Naive B cell (primary cell): ENCODE data around the gene TACC2. TPM values are rescaled to one million over a fixed set of nuclear protein-coding genes. Genes with fewer than 3 reads are reported as not detected.
"Not testable (repeated sequence)": the region's sequence is repeated elsewhere in the genome, so short reads cannot be mapped to it uniquely, and the experiment has no call there.

Experiments used
- ATAC-seq, 2 donors: fragments of 150-1000 bp; cut with Tn5 transposase; 2 replicates each; pipeline ENCODE4 v1.10.0; 2021; ENCODE audit warnings: low read depth in 2 of 2, mild to moderate bottlenecking in 2 of 2, moderate library complexity in 2 of 2
- DNase-seq: peaks from one replicate; pipeline ENCODE4 v3.0.0; 2022
- H3K27ac Mint-ChIP-seq, 6 donors: one replicate each; pipeline ENCODE4 v1.8.0; 2020 to 2022; ENCODE audit warnings: mild to moderate bottlenecking in 6 of 6, mixed read lengths in 6 of 6, moderate library complexity in 5 of 6, inconsistent platforms in 2 of 6
- H3K27me3 Mint-ChIP-seq, 3 donors: one replicate each; pipeline ENCODE4 v1.8.0; 2021 to 2022; ENCODE audit warnings: mixed read lengths in 3 of 3, mild to moderate bottlenecking in 1 of 3
- H3K36me3 Mint-ChIP-seq, 2 donors: one replicate each; pipeline ENCODE4 v1.8.0; 2020 to 2022; ENCODE audit warnings: mixed read lengths in 2 of 2, inconsistent platforms in 1 of 2, mild to moderate bottlenecking in 1 of 2
- H3K4me1 Mint-ChIP-seq, 3 donors: one replicate each; pipeline ENCODE4 v1.8.0; 2020 to 2022; ENCODE audit warnings: mixed read lengths in 3 of 3, inconsistent platforms in 1 of 3, mild to moderate bottlenecking in 1 of 3, moderate library complexity in 1 of 3
- H3K4me3 Mint-ChIP-seq, 8 donors: one replicate each; pipeline ENCODE4 v1.8.0; 2020 to 2022; ENCODE audit warnings: mild to moderate bottlenecking in 8 of 8, mixed read lengths in 8 of 8, moderate library complexity in 8 of 8, inconsistent platforms in 2 of 8
- H3K9me3 Mint-ChIP-seq, 7 donors: one replicate each; pipeline ENCODE4 v1.8.0; 2020 to 2022; ENCODE audit warnings: mixed read lengths in 7 of 7, mild to moderate bottlenecking in 5 of 7, inconsistent platforms in 2 of 7, moderate library complexity in 1 of 7
- polyA plus RNA-seq, 6 donors: library from polyadenylated mRNA; unstranded; fragments of 300-500 nt; fragmentation: Illumina TruSeq; gene quantifications; one replicate each; pipeline ENCODE4 v1.2.3, GENCODE V29; 2021; ENCODE audit warnings: low read depth in 6 of 6

TACC2 gene
- polyA plus RNA-seq, 6 donors from 2014 or later: not detected

- DNase-seq (no peak), ATAC-seq (no peak)
- Mint-ChIP-seq H3K27ac (no peak overlapping the region), H3K4me3 (peak overlapping the region in 1 of 8 donors; percentile 16), H3K9me3 (no peaks in the 10 kb centered on the region), H3K27me3 (no peaks in the 10 kb centered on the region), H3K4me1 (no peaks in the 10 kb centered on the region), H3K36me3 (no peaks in the 10 kb centered on the region)
These were observed 96.5 kb downstream of the TACC2 start for GRCh38 chr10:122085423-122085911.

GRCh38 chr10:122086416-122087240, 97.7 kb downstream of the TACC2 start:
- Mint-ChIP-seq H3K4me3 (no peak overlapping the region), H3K27me3 (no peaks in the 10 kb centered on the region), H3K36me3 (no peaks in the 10 kb centered on the region), H3K27ac (no peak overlapping the region), H3K9me3 (no peaks in the 10 kb centered on the region), H3K4me1 (no peaks in the 10 kb centered on the region)
- no peak for DNase-seq
- ATAC-seq: no peak

GRCh38 chr10:122087436-122087835, 98.5 kb downstream of the TACC2 start:
- Mint-ChIP-seq H3K27ac (no peak overlapping the region), H3K4me1 (no peaks in the 10 kb centered on the region), H3K36me3 (no peaks in the 10 kb centered on the region), H3K9me3 (no peaks in the 10 kb centered on the region), H3K27me3 (no peaks in the 10 kb centered on the region), H3K4me3 (no peak overlapping the region)
- no peak for ATAC-seq
- no peak for DNase-seq

- no peaks in the 10 kb centered on the region for H3K9me3 Mint-ChIP-seq
- ATAC-seq (no peak), DNase-seq (no peak)
- no peak overlapping the region for H3K27ac Mint-ChIP-seq
- H3K4me1 Mint-ChIP-seq: no peaks in the 10 kb centered on the region
- no peaks in the 10 kb centered on the region for H3K36me3 Mint-ChIP-seq
- H3K4me3 Mint-ChIP-seq: no peak overlapping the region
- H3K27me3 Mint-ChIP-seq: peaks cover 0 to 5% (median 3%) of the 10 kb centered on the region in 3 donors
These were observed 100.5 kb downstream of the TACC2 start for GRCh38 chr10:122089311-122090017.

- H3K4me1 Mint-ChIP-seq: no peaks in the 10 kb centered on the region
- ATAC-seq: no peak
- H3K27me3 Mint-ChIP-seq: peaks cover 0 to 5% (median 3%) of the 10 kb centered on the region in 3 donors
- H3K27ac Mint-ChIP-seq: no peak overlapping the region
- H3K4me3 Mint-ChIP-seq: no peak overlapping the region
- DNase-seq: no peak
- no peaks in the 10 kb centered on the region for H3K36me3 Mint-ChIP-seq
- H3K9me3 Mint-ChIP-seq: no peaks in the 10 kb centered on the region
These were observed 102.8 kb downstream of the TACC2 start for GRCh38 chr10:122091722-122092121.

- Mint-ChIP-seq H3K4me1 (no peaks in the 10 kb centered on the region), H3K27ac (no peak overlapping the region), H3K27me3 (peaks cover 3 to 8% (median 5%) of the 10 kb centered on the region in 3 donors), H3K36me3 (no peaks in the 10 kb centered on the region), H3K4me3 (no peak overlapping the region), H3K9me3 (peaks cover 0 to 4% (median 0%) of the 10 kb centered on the region in 7 donors)
- ATAC-seq: no peak
- no peak for DNase-seq
These were observed 104.1 kb downstream of the TACC2 start for GRCh38 chr10:122093076-122093475.

- not testable (repeated sequence) for H3K27me3 Mint-ChIP-seq, H3K9me3 Mint-ChIP-seq, H3K27ac Mint-ChIP-seq, H3K4me1 Mint-ChIP-seq, ATAC-seq, DNase-seq, H3K36me3 Mint-ChIP-seq, H3K4me3 Mint-ChIP-seq
These were observed 107.2 kb downstream of the TACC2 start for GRCh38 chr10:122096181-122096580.

- no peaks in the 10 kb centered on the region for H3K4me1 Mint-ChIP-seq
- H3K27ac Mint-ChIP-seq: no peak overlapping the region
- H3K4me3 Mint-ChIP-seq: no peak overlapping the region
- DNase-seq (no peak), ATAC-seq (no peak)
- H3K9me3 Mint-ChIP-seq: peaks cover 0 to 4% (median 0%) of the 10 kb centered on the region in 7 donors
- H3K27me3 Mint-ChIP-seq: peaks cover 3 to 8% (median 5%) of the 10 kb centered on the region in 3 donors
- no peaks in the 10 kb centered on the region for H3K36me3 Mint-ChIP-seq
These were observed 107.7 kb downstream of the TACC2 start for GRCh38 chr10:122096705-122097104.

- Mint-ChIP-seq H3K4me3 (no peak overlapping the region), H3K36me3 (no peaks in the 10 kb centered on the region), H3K27me3 (peaks cover 3 to 8% (median 5%) of the 10 kb centered on the region in 3 donors), H3K27ac (peak overlapping the region in 1 of 6 donors; percentile 51), H3K9me3 (peaks cover 0 to 4% (median 0%) of the 10 kb centered on the region in 7 donors), H3K4me1 (no peaks in the 10 kb centered on the region)
- ATAC-seq (no peak), DNase-seq (no peak)
These were observed 109.0 kb downstream of the TACC2 start for GRCh38 chr10:122097935-122098334.

GRCh38 chr10:122098924-122099323, 110.0 kb downstream of the TACC2 start:
- DNase-seq (no peak), ATAC-seq (no peak)
- Mint-ChIP-seq H3K4me1 (no peaks in the 10 kb centered on the region), H3K36me3 (no peaks in the 10 kb centered on the region), H3K27me3 (peaks cover 0 to 8% (median 1%) of the 10 kb centered on the region in 3 donors), H3K4me3 (no peak overlapping the region), H3K27ac (no peak overlapping the region), H3K9me3 (peaks cover 0 to 4% (median 0%) of the 10 kb centered on the region in 7 donors)

GRCh38 chr10:122099562-122099961, 110.6 kb downstream of the TACC2 start:
- Mint-ChIP-seq H3K4me3 (no peak overlapping the region), H3K9me3 (peaks cover 0 to 4% (median 0%) of the 10 kb centered on the region in 7 donors), H3K27ac (no peak overlapping the region), H3K36me3 (no peaks in the 10 kb centered on the region), H3K4me1 (no peaks in the 10 kb centered on the region), H3K27me3 (peaks cover 0 to 8% (median under 1%) of the 10 kb centered on the region in 3 donors)
- no peak for DNase-seq
- no peak for ATAC-seq

GRCh38 chr10:122102146-122102868, 113.3 kb downstream of the TACC2 start:
- no peak for DNase-seq
- no peak overlapping the region for H3K4me3 Mint-ChIP-seq
- H3K36me3 Mint-ChIP-seq: no peaks in the 10 kb centered on the region
- H3K9me3 Mint-ChIP-seq: no peaks in the 10 kb centered on the region
- H3K4me1 Mint-ChIP-seq: no peaks in the 10 kb centered on the region
- H3K27ac Mint-ChIP-seq: no peak overlapping the region
- ATAC-seq: no peak
- peaks cover 0 to 4% (median 3%) of the 10 kb centered on the region in 3 donors for H3K27me3 Mint-ChIP-seq

- H3K4me1 Mint-ChIP-seq: no peaks in the 10 kb centered on the region
- H3K27me3 Mint-ChIP-seq: peaks cover 0 to 4% (median 0%) of the 10 kb centered on the region in 3 donors
- H3K36me3 Mint-ChIP-seq: no peaks in the 10 kb centered on the region
- ATAC-seq (no peak), DNase-seq (no peak)
- no peaks in the 10 kb centered on the region for H3K9me3 Mint-ChIP-seq
- no peak overlapping the region for H3K27ac Mint-ChIP-seq
- peak overlapping the region in 1 of 8 donors; percentile 10 for H3K4me3 Mint-ChIP-seq
These were observed 114.0 kb downstream of the TACC2 start for GRCh38 chr10:122102869-122103525.
